IMR-90 (cell line): ENCODE measurements around the gene SIM1. TPM values are rescaled to one million over a fixed set of nuclear protein-coding genes. Genes with fewer than 3 reads are reported as not detected.

Source experiments
- ATAC-seq: fragments of 200-7000 bp; cut with Tn5 transposase; 2 replicates; pipeline ENCODE4 v1.9.1; 2020; ENCODE audit warnings: low read depth, mild to moderate bottlenecking, moderate library complexity
- BruUV-seq: library from RNA; stranded (reverse); fragments of 400-500 nt; replicated peaks from 2 replicates; lab custom pipeline; 2021; lab: Mats Ljungman, UMichigan
- CTCF ChIA-PET: fragments of 300-600 bp; formaldehyde crosslinking; extraction: SDS; loops from one replicate; lab custom pipeline; 2021; ENCODE audit warnings: antibody characterized with exemption; lab: Yijun Ruan, JAX
- POLR2A ChIA-PET: fragments of 300-600 bp; sonication (Branson Sonifier 250); formaldehyde crosslinking; loops from one replicate; lab custom pipeline; 2022; ENCODE audit warnings: antibody characterized with exemption; ENCODE audit not compliant: unreplicated experiment; lab: Charles Lee
- DNase-seq: peaks from one replicate; pipeline ENCODE4 v3.0.0; 2013
- H2AFZ ChIP-seq: replicated peaks from 2 replicates; pipeline ENCODE3; 2013; ENCODE audit warnings: low read length, mild to moderate bottlenecking; ENCODE audit not compliant: poor library complexity
- H2AK5ac ChIP-seq: 2 replicates; pipeline ENCODE4 v1.6.1; 2013; ENCODE audit warnings: low read depth, low read length, inconsistent platforms
- H2AK9ac ChIP-seq: replicated peaks from 2 replicates; pipeline ENCODE3; 2013; ENCODE audit warnings: mild to moderate bottlenecking, low read depth, low read length, moderate library complexity; ENCODE audit not compliant: poor library complexity
- H2BK120ac ChIP-seq: 2 replicates; pipeline ENCODE4 v1.6.1; 2013; ENCODE audit warnings: low read depth, low read length, inconsistent platforms
- H2BK15ac ChIP-seq: 3 replicates; pipeline ENCODE4 v1.6.1; 2013; ENCODE audit warnings: low read depth, low read length, inconsistent platforms
- H2BK20ac ChIP-seq: 2 replicates; pipeline ENCODE4 v1.6.1; 2013; ENCODE audit warnings: low read depth, mild to moderate bottlenecking, inconsistent platforms, low read length, moderate library complexity
- H2BK5ac ChIP-seq: 2 replicates; pipeline ENCODE4 v1.6.1; 2013; ENCODE audit warnings: mild to moderate bottlenecking, low read depth, low read length, inconsistent platforms; ENCODE audit not compliant: poor library complexity, severe bottlenecking
- H3K14ac ChIP-seq: replicated peaks from 2 replicates; pipeline ENCODE4 v1.6.1; 2013; ENCODE audit warnings: low read depth, low read length, inconsistent platforms
- H3K18ac ChIP-seq: 2 replicates; pipeline ENCODE4 v1.6.1; 2013; ENCODE audit warnings: low read depth, low read length, control low read depth
- H3K23ac ChIP-seq: 2 replicates; pipeline ENCODE4 v1.6.1; 2013; ENCODE audit warnings: low read depth, low read length, inconsistent platforms
- H3K27ac ChIP-seq: 2 replicates; pipeline ENCODE4 v1.5.1; 2013; ENCODE audit warnings: mild to moderate bottlenecking, control low read depth, low read length; ENCODE audit not compliant: insufficient read depth
- H3K27me3 ChIP-seq: 2 replicates; pipeline ENCODE4 v1.6.1; 2013; ENCODE audit warnings: low read length; ENCODE audit not compliant: control insufficient read depth, insufficient read depth
- H3K36me3 ChIP-seq: 2 replicates; pipeline ENCODE4 v1.6.1; 2013; ENCODE audit warnings: low read length, mixed read lengths; ENCODE audit not compliant: control insufficient read depth, insufficient read depth
- H3K4ac ChIP-seq: 2 replicates; pipeline ENCODE4 v1.6.1; 2013; ENCODE audit warnings: low read depth, low read length, inconsistent platforms
- H3K4me1 ChIP-seq: 2 replicates; pipeline ENCODE4 v1.6.1; 2013; ENCODE audit warnings: low read length, mixed read lengths; ENCODE audit not compliant: control insufficient read depth, insufficient read depth
- H3K4me2 ChIP-seq: 2 replicates; pipeline ENCODE4 v1.6.1; 2013; ENCODE audit warnings: low read depth, mild to moderate bottlenecking, control low read depth, low read length, moderate library complexity
- H3K4me3 ChIP-seq: 2 replicates; pipeline ENCODE4 v1.5.1; 2013; ENCODE audit warnings: low read depth, mild to moderate bottlenecking, control low read depth, low read length, moderate library complexity; ENCODE audit not compliant: insufficient read depth
- H3K56ac ChIP-seq: 2 replicates; pipeline ENCODE4 v1.6.1; 2013; ENCODE audit warnings: low read length, inconsistent platforms; ENCODE audit not compliant: insufficient read depth; ENCODE audit errors: extremely low read depth
- H3K79me1 ChIP-seq, 2 experiments: 2 replicates each; pipeline ENCODE4 v1.6.1; 2013; ENCODE audit warnings: low read length in 2 of 2, inconsistent platforms in 1 of 2, low read depth in 1 of 2
- H3K9ac ChIP-seq: 2 replicates; pipeline ENCODE4 v1.6.1; 2013; ENCODE audit warnings: low read depth, low read length, control low read depth
- H3K9me1 ChIP-seq: 2 replicates; pipeline ENCODE4 v1.6.1; 2013; ENCODE audit warnings: low read length, inconsistent platforms; ENCODE audit not compliant: insufficient read depth
- H3K9me3 ChIP-seq: 2 replicates; pipeline ENCODE4 v1.6.1; 2013; ENCODE audit warnings: low read length; ENCODE audit not compliant: control insufficient read depth, insufficient read depth
- H4K20me1 ChIP-seq: 2 replicates; pipeline ENCODE4 v1.6.1; 2013; ENCODE audit warnings: low read length, inconsistent platforms; ENCODE audit not compliant: insufficient read depth
- H4K5ac ChIP-seq: 2 replicates; pipeline ENCODE4 v1.6.1; 2013; ENCODE audit warnings: mild to moderate bottlenecking, low read depth, low read length, control low read depth
- H4K8ac ChIP-seq, 2 experiments: 2 replicates each; pipeline ENCODE4 v1.6.1; 2013; ENCODE audit warnings: low read depth in 2 of 2, low read length in 2 of 2, control low read depth in 1 of 2, inconsistent platforms in 1 of 2
- H4K91ac ChIP-seq: 2 replicates; pipeline ENCODE4 v1.6.1; 2013; ENCODE audit warnings: low read depth, low read length, inconsistent platforms; ENCODE audit not compliant: insufficient read depth
- BHLHE40 ChIP-seq: fragments of 150-350 bp; IDR thresholded peaks from 2 replicates; pipeline ENCODE4 v1.6.1; 2016; ENCODE audit warnings: mild to moderate bottlenecking, low read depth, low read length
- CEBPB ChIP-seq: IDR thresholded peaks from 2 replicates; pipeline ENCODE4 v1.6.1; 2012; ENCODE audit warnings: low read depth, low read length, improper control_type of control experiment
- CHD1 ChIP-seq: IDR thresholded peaks from 2 replicates; pipeline ENCODE4 v1.6.1; 2012; ENCODE audit warnings: low read depth, low read length, improper control_type of control experiment
- FOS ChIP-seq: fragments of 150-350 bp; IDR thresholded peaks from 2 replicates; pipeline ENCODE4 v1.6.1; 2016; ENCODE audit warnings: low read depth, low read length
- MAFK ChIP-seq: IDR thresholded peaks from 2 replicates; pipeline ENCODE4 v1.6.1; 2012; ENCODE audit warnings: low read depth, low read length, improper control_type of control experiment
- MXI1 ChIP-seq: IDR thresholded peaks from 2 replicates; pipeline ENCODE4 v1.6.1; 2012; ENCODE audit warnings: low read depth, mild to moderate bottlenecking, low read length, moderate library complexity, borderline replicate concordance
- NFE2L2 ChIP-seq: fragments of 150-350 bp; IDR thresholded peaks from 2 replicates; pipeline ENCODE4 v1.6.1; 2016; ENCODE audit warnings: low read depth, mild to moderate bottlenecking, low read length
- POLR2A ChIP-seq: IDR thresholded peaks from 2 replicates; pipeline ENCODE4 v1.6.1; 2012; ENCODE audit warnings: mild to moderate bottlenecking, low read depth, low read length
- RAD21 ChIP-seq: IDR thresholded peaks from 2 replicates; pipeline ENCODE4 v1.6.1; 2012; ENCODE audit warnings: low read length, improper control_type of control experiment
- RCOR1 ChIP-seq: IDR thresholded peaks from 2 replicates; pipeline ENCODE4 v1.6.1; 2012; ENCODE audit warnings: mild to moderate bottlenecking, low read length, improper control_type of control experiment; ENCODE audit not compliant: insufficient replicate concordance
- RFX5 ChIP-seq: IDR thresholded peaks from 2 replicates; pipeline ENCODE4 v1.8.0; 2012; ENCODE audit warnings: low read depth, mild to moderate bottlenecking, low read length, moderate library complexity
- SMC3 ChIP-seq: fragments of 150-350 bp; IDR thresholded peaks from 2 replicates; pipeline ENCODE4 v1.6.1; 2016; ENCODE audit warnings: low read depth, mild to moderate bottlenecking, antibody characterized with exemption, low read length, moderate library complexity
- WGBS, 2 experiments: methylation state at CpG; one replicate each; pipeline versions ENCODE4 v1.1.5 to v1.1.7; 2013; ENCODE audit warnings: missing lambda C conversion rate in 2 of 2; ENCODE audit not compliant: insufficient read length in 1 of 2; ENCODE audit errors: extremely low coverage in 2 of 2; 5-methylcytosine and 5-hydroxymethylcytosine counted together
- dilution Hi-C: fragments of 300-500 bp; cut with HindIII; formaldehyde crosslinking; loops from one replicate; pipeline ENCODE4 v1.14.3; 2018; ENCODE audit warnings: low sequenced_read_pairs; ENCODE audit not compliant: unreplicated experiment
- in situ Hi-C: fragments of 300-500 bp; cut with MboI; formaldehyde crosslinking; loops from 3 replicates; pipeline ENCODE4 v1.14.3; 2019; ENCODE audit warnings: low sequenced_read_pairs, inconsistent platforms, mixed read lengths
- intact Hi-C: fragments of 100-400 bp; cut with micrococcal nuclease; formaldehyde crosslinking; loops from 2 replicates; pipeline ENCODE4 v1.10.0; 2022
- polyA plus RNA-seq, 3 experiments: library from polyadenylated mRNA; depleted of rRNA; stranded (reverse); fragments of >200 nt; gene quantifications; 2 replicates each; pipeline ENCODE4 v1.2.3, GENCODE V29; 2012; ENCODE audit warnings: low replicate concordance in 1 of 3
- total RNA-seq: library from RNA; depleted of rRNA; stranded (reverse); fragments of >200 nt; gene quantifications from 2 replicates; pipeline ENCODE4 v1.2.3, GENCODE V29; 2012
- TF ChIP-seq, protein P1 (sequence below): conservative IDR thresholded peaks from 2 replicates; pipeline ENCODE4 v1.5.1; 2012; ENCODE audit warnings: mild to moderate bottlenecking, low read depth, low read length, improper control_type of control experiment
- TF ChIP-seq, protein P2 (sequence below): fragments of 150-350 bp; IDR thresholded peaks from 2 replicates; pipeline ENCODE4 v1.6.1; 2017; ENCODE audit warnings: mild to moderate bottlenecking, antibody characterized with exemption, low read length, low read depth
- TF ChIP-seq, protein P3 (sequence below): fragments of 150-350 bp; IDR thresholded peaks from 2 replicates; pipeline ENCODE4 v1.6.1; 2016; ENCODE audit warnings: low read depth, mild to moderate bottlenecking, low read length, moderate library complexity, borderline replicate concordance

The SIM1 gene
- total and polyA plus RNA-seq, 2 of the 4 experiments (the other 2 are of a cell fraction) = not detected

DNA sequence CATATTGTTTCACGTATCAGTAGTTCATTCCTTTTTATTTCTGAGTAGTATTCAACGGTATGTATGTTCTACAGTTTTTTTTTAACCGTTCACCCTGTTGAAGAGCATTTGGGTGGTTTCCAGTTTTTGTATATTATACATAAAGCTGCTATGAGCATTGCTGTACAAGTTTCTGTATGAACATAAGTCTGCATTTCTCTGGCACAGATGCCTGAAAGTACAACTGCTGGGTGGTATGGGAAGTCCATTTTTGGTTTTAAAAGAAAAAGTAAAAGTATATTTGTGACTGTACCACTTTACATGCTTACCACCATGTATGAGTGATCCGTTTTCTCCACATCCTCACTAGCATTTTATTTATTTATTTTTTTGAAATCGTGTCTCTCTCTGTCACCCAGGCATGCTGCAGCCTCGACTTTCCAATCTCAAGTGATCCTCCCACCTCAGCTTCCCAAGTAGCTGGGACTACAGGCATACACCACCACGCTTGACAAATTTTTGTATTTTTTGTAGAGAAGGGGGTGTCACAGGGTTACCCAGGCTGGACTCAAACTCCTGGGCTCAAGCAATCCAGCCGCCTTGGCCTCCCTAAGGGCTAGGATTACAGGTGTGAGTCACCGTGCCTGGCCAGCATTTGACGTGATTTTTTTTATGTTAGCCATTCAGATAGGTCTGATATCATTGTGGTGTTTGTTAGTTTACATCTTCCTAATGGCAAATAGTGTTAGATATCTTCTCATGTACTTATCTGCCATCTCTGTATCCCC, 11.0 kb upstream of the SIM1 start:
- in situ Hi-C loops (loop anchor here (25.0 kb wide), 1 partner anchor 613 kb away; no protein-coding TSS in a partner anchor), intact Hi-C loops (loop anchor here (5.0 kb wide), 2 partner anchors 187 to 608 kb away; no protein-coding TSS in a partner anchor), dilution Hi-C loops (no loop called here)
- Histone ChIP-seq H4K20me1 (no peaks in the 10 kb centered on the region), H4K8ac (no peak overlapping the region), H3K9me3 (no peaks in the 10 kb centered on the region), H3K9me1 (no peaks in the 10 kb centered on the region), H4K5ac (no peak overlapping the region), H2AK5ac (no peak overlapping the region), H2BK5ac (no peak overlapping the region), H3K9ac (no peak overlapping the region), H3K27me3 (peaks cover 41% of the 10 kb centered on the region), H3K14ac (no peak overlapping the region), H3K27ac (no peak overlapping the region), H3K79me1 (no peaks in the 10 kb centered on the region), H2AFZ (no peak overlapping the region), H3K4me3 (no peak overlapping the region), H3K23ac (no peak overlapping the region), H3K4me2 (no peak overlapping the region), H3K4ac (no peak overlapping the region), H4K91ac (no peak overlapping the region), H2BK120ac (no peak overlapping the region), H2BK15ac (no peak overlapping the region), H2BK20ac (no peak overlapping the region), H3K4me1 (no peaks in the 10 kb centered on the region), H3K36me3 (no peaks in the 10 kb centered on the region), H3K18ac (no peak overlapping the region), H2AK9ac (no peak overlapping the region), H3K56ac (no peak overlapping the region)
- BruUV-seq = no TSS peak
- ATAC-seq (no peak), DNase-seq (peak; percentile 22)
- TF ChIP-seq, protein P1, sequence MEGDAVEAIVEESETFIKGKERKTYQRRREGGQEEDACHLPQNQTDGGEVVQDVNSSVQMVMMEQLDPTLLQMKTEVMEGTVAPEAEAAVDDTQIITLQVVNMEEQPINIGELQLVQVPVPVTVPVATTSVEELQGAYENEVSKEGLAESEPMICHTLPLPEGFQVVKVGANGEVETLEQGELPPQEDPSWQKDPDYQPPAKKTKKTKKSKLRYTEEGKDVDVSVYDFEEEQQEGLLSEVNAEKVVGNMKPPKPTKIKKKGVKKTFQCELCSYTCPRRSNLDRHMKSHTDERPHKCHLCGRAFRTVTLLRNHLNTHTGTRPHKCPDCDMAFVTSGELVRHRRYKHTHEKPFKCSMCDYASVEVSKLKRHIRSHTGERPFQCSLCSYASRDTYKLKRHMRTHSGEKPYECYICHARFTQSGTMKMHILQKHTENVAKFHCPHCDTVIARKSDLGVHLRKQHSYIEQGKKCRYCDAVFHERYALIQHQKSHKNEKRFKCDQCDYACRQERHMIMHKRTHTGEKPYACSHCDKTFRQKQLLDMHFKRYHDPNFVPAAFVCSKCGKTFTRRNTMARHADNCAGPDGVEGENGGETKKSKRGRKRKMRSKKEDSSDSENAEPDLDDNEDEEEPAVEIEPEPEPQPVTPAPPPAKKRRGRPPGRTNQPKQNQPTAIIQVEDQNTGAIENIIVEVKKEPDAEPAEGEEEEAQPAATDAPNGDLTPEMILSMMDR = no peak
- TF ChIP-seq RCOR1 (no peak), RFX5 (no peak), CHD1 (no peak), SMC3 (no peak), NFE2L2 (no peak), CEBPB (no peak), BHLHE40 (no peak), MXI1 (no peak), RAD21 (no peak), POLR2A (no peak), FOS (no peak), MAFK (no peak)
- TF ChIP-seq, protein P2, sequence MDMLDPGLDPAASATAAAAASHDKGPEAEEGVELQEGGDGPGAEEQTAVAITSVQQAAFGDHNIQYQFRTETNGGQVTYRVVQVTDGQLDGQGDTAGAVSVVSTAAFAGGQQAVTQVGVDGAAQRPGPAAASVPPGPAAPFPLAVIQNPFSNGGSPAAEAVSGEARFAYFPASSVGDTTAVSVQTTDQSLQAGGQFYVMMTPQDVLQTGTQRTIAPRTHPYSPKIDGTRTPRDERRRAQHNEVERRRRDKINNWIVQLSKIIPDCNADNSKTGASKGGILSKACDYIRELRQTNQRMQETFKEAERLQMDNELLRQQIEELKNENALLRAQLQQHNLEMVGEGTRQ = no peak
- TF ChIP-seq, protein P3, sequence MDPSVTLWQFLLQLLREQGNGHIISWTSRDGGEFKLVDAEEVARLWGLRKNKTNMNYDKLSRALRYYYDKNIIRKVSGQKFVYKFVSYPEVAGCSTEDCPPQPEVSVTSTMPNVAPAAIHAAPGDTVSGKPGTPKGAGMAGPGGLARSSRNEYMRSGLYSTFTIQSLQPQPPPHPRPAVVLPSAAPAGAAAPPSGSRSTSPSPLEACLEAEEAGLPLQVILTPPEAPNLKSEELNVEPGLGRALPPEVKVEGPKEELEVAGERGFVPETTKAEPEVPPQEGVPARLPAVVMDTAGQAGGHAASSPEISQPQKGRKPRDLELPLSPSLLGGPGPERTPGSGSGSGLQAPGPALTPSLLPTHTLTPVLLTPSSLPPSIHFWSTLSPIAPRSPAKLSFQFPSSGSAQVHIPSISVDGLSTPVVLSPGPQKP = no peak
- ChIA-PET CTCF (no interaction called here), POLR2A (no interaction called here)
- WGBS, 2 experiments = no CpG with 5 or more reads among the region's 10 CpGs
